DMS 273 (cell line): ENCODE results near the gene EFCAB6.

Experiments used
- DNase-seq: peaks from one replicate; lab custom pipeline; 2025; ENCODE audit not compliant: unreplicated experiment; lab: John Stamatoyannopoulos, UW

The EFCAB6 gene

DNA sequence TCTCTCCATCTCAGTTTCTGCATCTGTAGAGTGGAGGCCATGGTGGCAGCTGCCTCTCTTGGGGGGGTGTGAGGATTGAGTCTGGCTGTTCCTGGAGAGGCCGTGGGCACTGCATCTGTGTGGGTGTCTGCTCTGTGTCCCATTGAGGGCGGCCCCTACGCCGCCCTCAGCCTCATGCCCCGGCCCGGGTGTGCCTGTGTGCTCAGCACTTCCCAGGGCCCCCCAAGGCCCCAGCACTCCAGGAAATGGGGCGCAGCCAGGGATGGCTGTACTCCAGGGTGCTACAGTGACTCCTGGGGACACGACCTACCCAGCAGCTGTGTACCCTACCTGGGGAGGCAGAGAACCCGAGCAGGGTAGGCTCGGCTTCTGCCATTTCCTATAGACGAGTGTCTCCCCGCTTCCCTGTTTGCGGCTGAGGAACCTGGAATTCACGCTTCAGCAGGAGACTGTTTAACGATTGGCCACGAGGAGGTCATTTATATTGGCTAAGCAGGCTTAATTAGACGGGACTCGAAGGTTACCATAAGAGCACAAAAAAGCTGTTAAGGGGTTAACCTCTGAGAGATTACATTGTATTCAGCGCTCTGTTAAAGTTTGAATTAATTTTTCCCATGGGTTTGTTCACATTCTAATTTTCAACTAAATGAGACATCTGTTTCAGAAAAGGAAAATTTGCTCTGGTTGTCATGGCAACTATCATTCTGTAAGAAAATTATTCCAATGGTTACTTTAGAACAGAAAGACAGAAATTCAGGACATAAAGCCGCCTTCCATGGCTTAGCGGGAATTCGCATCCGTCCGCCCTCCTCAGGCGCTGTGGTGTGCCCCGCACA, 323.9 kb downstream of the EFCAB6 start:
- no peak for DNase-seq

DNA sequence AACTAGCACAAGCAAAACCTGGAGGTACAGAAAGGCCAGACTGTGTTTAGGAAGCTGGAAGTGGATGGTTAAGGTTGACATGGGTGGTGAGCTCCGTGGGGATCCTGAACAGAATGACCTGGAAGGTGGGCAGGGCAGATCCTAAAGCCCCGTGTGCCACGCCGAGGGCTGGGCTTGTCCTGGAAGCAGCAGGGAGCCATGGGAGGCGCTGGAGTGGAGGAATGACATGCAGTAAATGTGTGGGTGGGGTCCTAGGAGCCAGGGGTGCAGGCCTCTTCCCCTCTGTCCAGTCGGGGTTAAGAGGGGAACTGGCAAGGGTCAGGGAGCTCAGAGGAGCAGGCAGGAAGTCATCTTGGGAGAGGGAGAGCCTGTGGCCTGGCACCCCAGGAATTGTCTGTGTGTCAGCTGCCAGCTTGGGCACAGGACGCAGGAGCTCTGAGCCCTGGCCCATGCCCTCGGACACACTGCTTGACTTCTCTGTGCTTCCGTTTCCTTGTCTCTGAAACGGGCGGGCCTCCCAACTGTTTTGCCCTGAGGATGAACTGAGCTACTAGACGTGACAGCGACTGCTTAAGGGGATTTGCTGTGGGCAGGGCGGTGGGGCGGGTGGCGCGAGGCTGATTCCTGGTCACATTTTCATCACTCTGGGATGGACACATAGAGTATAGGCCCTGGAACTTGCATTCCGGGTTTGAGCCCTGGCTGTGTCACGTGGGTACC, 324.6 kb downstream of the EFCAB6 start:
- DNase-seq = no peak

DNA sequence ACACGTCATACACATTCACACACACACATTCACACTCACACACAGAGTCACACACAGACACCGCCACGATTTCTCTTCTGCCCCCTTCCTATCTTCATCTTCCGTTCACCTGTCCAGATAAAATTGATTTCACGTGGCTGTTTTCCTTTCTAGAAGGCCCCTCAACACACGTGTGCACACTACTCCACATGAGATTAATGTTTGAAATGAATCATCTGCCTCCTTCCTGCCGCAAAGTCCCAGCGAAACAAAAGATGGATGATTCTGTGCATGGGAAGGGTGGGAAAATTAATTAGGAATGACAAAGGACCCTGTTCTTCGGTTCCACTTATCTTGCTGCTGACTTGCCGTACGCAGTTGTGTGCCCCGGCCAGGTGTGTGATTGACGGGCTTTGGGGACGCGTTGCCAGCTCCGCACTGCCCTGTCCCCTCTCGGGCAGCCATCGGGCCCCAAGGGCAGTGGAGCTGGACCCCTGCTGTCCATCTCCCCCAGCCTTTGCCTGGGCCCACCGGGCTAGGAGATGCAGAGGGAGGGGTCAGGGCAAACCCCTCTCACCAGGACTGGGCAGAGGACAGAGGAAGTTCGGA, 326.5 kb downstream of the EFCAB6 start:
- no peak for DNase-seq

- no peak for DNase-seq
Observed at GRCh38 chr22:43484227-43484626, 327.9 kb downstream of the EFCAB6 start.

GRCh38 chr22:43483669-43484068, 328.4 kb downstream of the EFCAB6 start:
- no peak for DNase-seq

GRCh38 chr22:43483266-43483665, 328.8 kb downstream of the EFCAB6 start:
- DNase-seq = no peak

GRCh38 chr22:43482318-43482625, 329.8 kb downstream of the EFCAB6 start:
- DNase-seq = no peak

DNA sequence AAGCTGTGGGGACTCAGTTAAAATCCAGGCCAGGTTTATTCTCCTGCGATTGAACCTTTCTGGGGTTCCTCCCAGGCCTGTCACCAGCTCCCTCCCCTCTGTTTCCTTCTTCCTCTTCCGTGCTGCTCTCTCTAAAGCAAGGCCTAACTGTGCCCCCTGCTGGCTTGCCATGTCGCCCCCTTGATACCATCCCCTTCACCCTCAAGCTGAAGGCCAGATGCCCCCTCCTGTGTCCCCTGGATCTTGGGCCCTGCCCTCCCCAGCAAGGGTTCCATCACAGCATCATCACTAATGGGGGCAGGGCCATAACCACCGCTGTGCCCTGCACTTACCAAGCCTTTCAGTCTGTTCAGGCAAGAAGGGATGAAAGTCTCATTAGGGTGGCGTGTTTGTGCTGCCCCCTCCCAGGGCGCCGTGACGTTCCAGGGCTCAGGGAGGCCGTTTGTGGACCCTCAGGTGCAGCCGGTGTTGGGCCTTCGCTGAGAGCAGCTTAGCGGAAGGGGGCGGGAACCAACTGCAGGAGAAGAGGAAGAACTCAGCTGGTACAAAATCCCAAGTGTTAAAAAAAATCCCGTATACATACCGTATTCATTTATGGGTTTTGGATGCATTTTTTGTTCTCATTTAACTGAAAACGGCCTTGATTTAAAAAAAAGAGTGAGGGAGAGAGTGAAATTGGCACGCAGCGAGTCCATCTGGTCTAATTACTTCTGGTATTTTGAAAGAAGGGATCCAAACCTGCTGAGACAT, 330.4 kb downstream of the EFCAB6 start:
- DNase-seq = peak; percentile 30

- DNase-seq = no peak
Observed at GRCh38 chr22:43479962-43480361, 332.1 kb downstream of the EFCAB6 start.

- DNase-seq = peak; percentile 14
Observed at GRCh38 chr22:43479301-43479950, 332.7 kb downstream of the EFCAB6 start.
